ENCODE measurements around the gene SMYD3. TPM values are rescaled to one million over a fixed set of nuclear protein-coding genes. Genes with fewer than 3 reads are reported as not detected.

The SMYD3 gene
- total RNA-seq, 6 experiments from 2014 or later, result 6.3 to 10.0 (median 6.6) TPM

DNA sequence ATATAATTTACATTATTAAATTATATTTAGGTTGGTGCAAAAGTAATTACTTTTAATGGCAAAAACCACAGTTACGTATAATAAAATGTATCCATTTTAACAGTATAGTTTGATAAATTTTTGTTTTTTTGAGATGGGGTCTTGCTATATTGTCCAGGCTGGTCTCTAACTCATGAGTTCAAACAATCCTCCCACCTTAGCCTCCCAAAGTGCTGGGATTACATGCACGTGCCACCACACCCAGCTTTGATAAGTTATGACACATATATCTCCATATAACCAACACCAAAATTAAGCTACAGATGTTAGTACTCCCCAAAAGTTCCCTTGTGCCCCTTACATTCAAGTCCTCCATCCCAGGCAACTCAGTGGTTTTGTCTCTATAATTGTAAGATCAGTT, 163.1 kb downstream of the SMYD3 start:
- 92% methylated on average over 2 of the region's 2 CpGs for WGBS (ENCODE audit: insufficient coverage, low coverage, low lambda C conversion rate, missing lambda C conversion rate)
- intact Hi-C loops (cut with DNase I), result no loop called here
- Histone ChIP-seq H3K36me3 (no peaks in the 10 kb centered on the region), H3K4me1 (no peaks in the 10 kb centered on the region), H3K4me3 (no peak overlapping the region), H3K27me3 (no peaks in the 10 kb centered on the region), H3K9me3 (no peaks in the 10 kb centered on the region), H3K27ac (no peak overlapping the region)
- DNase-seq, result no peak
- ATAC-seq, result no peak
- TF ChIP-seq POLR2A (IDR thresholded peaks at IDR 0.05) (no peak), CTCF (IDR thresholded peaks at IDR 0.05) (no peak)

GRCh38 chr1:246343251-246343650, 163.8 kb downstream of the SMYD3 start:
- 79% methylated on average over 1 of the region's 1 CpG for WGBS (ENCODE audit: insufficient coverage, low coverage, low lambda C conversion rate, missing lambda C conversion rate)
- Histone ChIP-seq H3K9me3 (no peaks in the 10 kb centered on the region), H3K4me3 (no peak overlapping the region), H3K27ac (no peak overlapping the region), H3K4me1 (no peaks in the 10 kb centered on the region), H3K27me3 (no peaks in the 10 kb centered on the region), H3K36me3 (no peaks in the 10 kb centered on the region)
- intact Hi-C loops (cut with DNase I), result no loop called here
- TF ChIP-seq POLR2A (IDR thresholded peaks at IDR 0.05) (no peak), CTCF (IDR thresholded peaks at IDR 0.05) (no peak)
- DNase-seq, result no peak
- no peak for ATAC-seq

GRCh38 chr1:246338546-246338945, 168.5 kb downstream of the SMYD3 start:
- ATAC-seq, result no peak
- Histone ChIP-seq H3K27ac (no peak overlapping the region), H3K36me3 (no peaks in the 10 kb centered on the region), H3K4me1 (no peaks in the 10 kb centered on the region), H3K27me3 (no peaks in the 10 kb centered on the region), H3K4me3 (no peak overlapping the region), H3K9me3 (no peaks in the 10 kb centered on the region)
- WGBS (ENCODE audit: insufficient coverage, low coverage, low lambda C conversion rate, missing lambda C conversion rate), result 74% methylated on average over 4 of the region's 4 CpGs
- DNase-seq, result no peak
- TF ChIP-seq CTCF (IDR thresholded peaks at IDR 0.05), result no peak
- TF ChIP-seq POLR2A (IDR thresholded peaks at IDR 0.05), result no peak
- intact Hi-C loops (cut with DNase I), result no loop called here

- no peak for ATAC-seq
- no peak overlapping the region for H3K27ac ChIP-seq
- no peaks in the 10 kb centered on the region for H3K9me3 ChIP-seq
- TF ChIP-seq POLR2A (IDR thresholded peaks at IDR 0.05), result no peak
- TF ChIP-seq CTCF (IDR thresholded peaks at IDR 0.05), result no peak
- no peak overlapping the region for H3K4me3 ChIP-seq
- no peaks in the 10 kb centered on the region for H3K36me3 ChIP-seq
- DNase-seq, result no peak
- intact Hi-C loops (cut with DNase I), result no loop called here
- WGBS (ENCODE audit: insufficient coverage, low coverage, low lambda C conversion rate, missing lambda C conversion rate), result 83% methylated on average over 4 of the region's 4 CpGs
- no peaks in the 10 kb centered on the region for H3K4me1 ChIP-seq
- no peaks in the 10 kb centered on the region for H3K27me3 ChIP-seq
These were observed 169.0 kb downstream of the SMYD3 start for GRCh38 chr1:246338098-246338497.

DNA sequence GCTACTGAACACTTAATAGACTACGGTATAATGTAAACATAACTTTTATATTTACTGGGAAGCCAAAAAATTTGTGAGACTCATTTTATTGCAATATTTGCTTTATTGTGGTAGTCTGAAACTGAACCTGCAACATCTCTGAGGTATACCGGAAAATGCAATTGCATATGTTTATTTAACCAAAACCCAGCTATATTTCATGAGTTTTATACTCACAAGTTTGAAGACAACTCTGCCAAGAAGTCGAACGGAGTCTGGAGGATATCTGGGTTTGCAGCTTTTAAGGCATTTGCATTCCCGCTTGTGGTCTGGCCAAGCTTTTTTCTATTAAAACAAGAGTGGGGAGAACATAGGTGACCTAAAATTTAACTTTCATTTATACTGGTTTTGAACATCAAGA, 171.9 kb downstream of the SMYD3 start:
- no peak for TF ChIP-seq CTCF (IDR thresholded peaks at IDR 0.05)
- no peak for TF ChIP-seq POLR2A (IDR thresholded peaks at IDR 0.05)
- WGBS (ENCODE audit: insufficient coverage, low coverage, low lambda C conversion rate, missing lambda C conversion rate), result 88% methylated on average over 5 of the region's 5 CpGs
- intact Hi-C loops (cut with DNase I), result no loop called here

More for the DNA sequence above, 171.9 kb downstream of the SMYD3 start:
- DNase-seq (no peak), ATAC-seq (no peak)
- no peaks in the 10 kb centered on the region for H3K36me3 ChIP-seq
- no peak overlapping the region for H3K4me3 ChIP-seq
- H3K27me3 ChIP-seq, result no peaks in the 10 kb centered on the region
- no peaks in the 10 kb centered on the region for H3K4me1 ChIP-seq
- no peak overlapping the region for H3K27ac ChIP-seq
- no peaks in the 10 kb centered on the region for H3K9me3 ChIP-seq
